Tibial artery (tissue), 4 donors: ENCODE results near the gene RNF138.

ENCODE experiments used
- DNase-seq, 2 donors: peaks; one replicate each; pipeline ENCODE4 v3.0.0-alpha.2; 2019
- H3K27ac ChIP-seq, 2 donors: fragments of 200-600 bp; sonication (generic) in 1 of 2; 1 replicate in 1 of 2; 2 replicates in 1 of 2; pipeline ENCODE4 v1.5.1; 2018 to 2019; ENCODE audit warnings: mild to moderate bottlenecking in 1 of 2
- H3K27me3 ChIP-seq, 2 donors: fragments of 200-600 bp; sonication (generic) in 1 of 2; one replicate each; pipeline versions ENCODE4 v1.5.1 to v1.6.0; 2016 to 2019
- H3K36me3 ChIP-seq, 3 donors: fragments of 200-600 bp; sonication (generic) in 2 of 3; one replicate each; pipeline ENCODE4 v1.5.1; 2016 to 2019; ENCODE audit warnings: mild to moderate bottlenecking in 2 of 3
- H3K4me1 ChIP-seq, 4 donors: fragments of 200-600 bp; sonication (generic) in 2 of 4; 1 replicate in 3 of 4; 2 replicates in 1 of 4; pipeline ENCODE4 v1.5.1; 2016 to 2019
- H3K4me3 ChIP-seq, 2 donors: fragments of 200-600 bp; sonication (generic) in 1 of 2; 1 replicate in 1 of 2; 2 replicates in 1 of 2; pipeline ENCODE4 v1.5.1; 2018 to 2019; ENCODE audit warnings: mild to moderate bottlenecking in 2 of 2
- H3K9me3 ChIP-seq, 3 donors: fragments of 200-600 bp; sonication (generic) in 1 of 3; one replicate each; pipeline ENCODE4 v1.5.1; 2016 to 2019
- intact Hi-C: fragments of 100-400 bp; cut with DNase I; formaldehyde crosslinking; loops from one replicate; pipeline ENCODE4 v1.15.0; 2023; ENCODE audit warnings: low total_unique reads
- TF ChIP-seq, protein P1 (sequence below), 2 experiments: fragments of 200-600 bp in 1 of 2; fragments of 450-650 bp in 1 of 2; IDR thresholded peaks; one replicate each; pipeline ENCODE4 v1.5.1; 2017 to 2019; ENCODE audit warnings: antibody characterized with exemption in 2 of 2, mild to moderate bottlenecking in 1 of 2, moderate library complexity in 1 of 2

Gene RNF138

DNA sequence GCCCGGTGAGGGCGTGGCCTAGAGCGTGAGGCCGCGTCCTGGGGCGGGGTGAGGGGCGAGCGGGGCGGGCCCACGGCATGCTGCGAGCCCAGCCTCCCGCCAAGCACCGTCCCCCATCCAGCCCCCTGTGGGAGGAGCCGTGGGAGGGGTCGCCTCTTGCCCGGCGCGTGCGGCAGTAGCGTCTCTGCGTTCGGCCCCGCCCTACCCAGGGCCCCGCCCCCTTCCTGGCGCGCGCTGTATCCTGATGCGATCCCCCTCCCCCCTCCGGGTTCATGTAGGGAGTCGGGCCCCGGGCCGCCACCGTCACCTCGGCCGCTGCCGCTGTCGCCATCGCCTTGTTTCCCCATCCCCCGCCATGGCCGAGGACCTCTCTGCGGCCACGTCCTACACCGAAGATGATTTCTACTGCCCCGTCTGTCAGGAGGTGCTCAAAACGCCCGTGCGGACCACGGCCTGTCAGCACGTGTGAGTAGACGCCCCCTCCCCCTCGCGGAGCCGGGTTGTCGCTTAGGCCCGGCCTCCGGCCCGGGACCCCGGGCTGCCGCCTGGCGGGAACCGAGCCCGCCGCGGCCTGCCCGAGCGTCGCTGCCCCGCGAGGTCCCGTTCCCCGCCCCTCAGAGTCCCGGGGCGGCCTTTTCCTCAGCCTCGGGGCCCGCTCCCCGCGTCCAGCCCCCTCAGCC lies 888 bp downstream of the RNF138 start:
- Histone ChIP-seq H3K27me3 (no peaks in the 10 kb centered on the region), H3K4me1 (peaks cover 0 to 30% (median 19%) of the 10 kb centered on the region in 4 donors), H3K36me3 (no peaks in the 10 kb centered on the region), H3K27ac (peak overlapping the region; percentile 100), H3K4me3 (peak overlapping the region; percentile 86 to 90), H3K9me3 (no peaks in the 10 kb centered on the region)
- intact Hi-C loops = loop anchor here (10.0 kb wide), 1 partner anchor 382 kb away; the partner anchor contains the start of gene GAREM1
- TF ChIP-seq, protein P1, sequence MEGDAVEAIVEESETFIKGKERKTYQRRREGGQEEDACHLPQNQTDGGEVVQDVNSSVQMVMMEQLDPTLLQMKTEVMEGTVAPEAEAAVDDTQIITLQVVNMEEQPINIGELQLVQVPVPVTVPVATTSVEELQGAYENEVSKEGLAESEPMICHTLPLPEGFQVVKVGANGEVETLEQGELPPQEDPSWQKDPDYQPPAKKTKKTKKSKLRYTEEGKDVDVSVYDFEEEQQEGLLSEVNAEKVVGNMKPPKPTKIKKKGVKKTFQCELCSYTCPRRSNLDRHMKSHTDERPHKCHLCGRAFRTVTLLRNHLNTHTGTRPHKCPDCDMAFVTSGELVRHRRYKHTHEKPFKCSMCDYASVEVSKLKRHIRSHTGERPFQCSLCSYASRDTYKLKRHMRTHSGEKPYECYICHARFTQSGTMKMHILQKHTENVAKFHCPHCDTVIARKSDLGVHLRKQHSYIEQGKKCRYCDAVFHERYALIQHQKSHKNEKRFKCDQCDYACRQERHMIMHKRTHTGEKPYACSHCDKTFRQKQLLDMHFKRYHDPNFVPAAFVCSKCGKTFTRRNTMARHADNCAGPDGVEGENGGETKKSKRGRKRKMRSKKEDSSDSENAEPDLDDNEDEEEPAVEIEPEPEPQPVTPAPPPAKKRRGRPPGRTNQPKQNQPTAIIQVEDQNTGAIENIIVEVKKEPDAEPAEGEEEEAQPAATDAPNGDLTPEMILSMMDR (IDR thresholded peaks at IDR 0.05) = no peak
- DNase-seq = peak; percentile 98 to 100

DNA sequence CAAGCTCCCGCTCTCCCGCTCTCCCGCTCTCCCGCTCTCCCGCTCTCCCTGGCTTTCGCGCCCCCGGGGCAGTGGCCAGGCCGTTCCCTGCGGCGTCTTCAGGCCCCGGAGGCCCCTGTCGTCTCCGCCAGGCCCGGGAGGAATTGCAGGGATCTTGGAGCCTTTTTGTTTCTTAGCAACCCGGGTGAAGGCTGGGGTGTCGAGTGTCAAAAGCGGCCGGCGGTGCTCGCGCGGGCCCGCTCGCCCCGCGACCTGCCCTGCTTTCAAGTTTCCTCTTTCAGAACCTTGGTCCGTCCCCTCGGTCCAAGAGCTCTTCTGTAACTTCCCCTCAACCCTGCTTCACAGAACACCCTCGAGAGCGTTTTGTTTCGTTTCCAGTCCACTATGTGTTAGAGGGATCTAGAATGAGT lies 1.4 kb downstream of the RNF138 start:
- DNase-seq = peak; percentile 59 to 77
- Histone ChIP-seq H3K27me3 (no peaks in the 10 kb centered on the region), H3K36me3 (no peaks in the 10 kb centered on the region), H3K4me3 (peak overlapping the region; percentile 86 to 90), H3K27ac (peak overlapping the region; percentile 100), H3K9me3 (no peaks in the 10 kb centered on the region), H3K4me1 (peaks cover 0 to 31% (median 19%) of the 10 kb centered on the region in 4 donors)
- TF ChIP-seq, protein P1 (IDR thresholded peaks at IDR 0.05) = no peak
- intact Hi-C loops = loop anchor here (10.0 kb wide), 1 partner anchor 382 kb away; the partner anchor contains the start of gene GAREM1

DNA sequence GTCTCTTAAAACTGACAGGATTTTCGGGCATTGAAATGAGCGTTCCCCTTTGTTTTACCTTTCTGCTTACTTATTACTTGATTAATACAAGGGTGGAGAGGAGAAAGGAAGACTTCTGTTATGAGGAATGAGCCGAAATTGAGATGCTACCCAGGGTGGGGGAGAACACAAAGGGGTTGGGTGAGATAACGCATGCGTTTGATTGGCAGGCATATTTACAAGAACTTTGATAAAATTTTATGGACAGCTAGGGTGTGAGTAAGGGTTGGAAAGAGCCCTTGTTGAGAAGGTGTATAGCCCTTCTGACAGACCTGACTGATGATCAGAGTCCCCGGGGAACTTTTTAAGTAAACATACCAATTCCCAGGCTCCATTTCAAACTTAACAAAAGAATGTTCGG lies 1.8 kb downstream of the RNF138 start:
- peak overlapping the region; percentile 86 to 90 for H3K4me3 ChIP-seq
- peak overlapping the region; percentile 100 for H3K27ac ChIP-seq
- H3K27me3 ChIP-seq = no peaks in the 10 kb centered on the region
- H3K36me3 ChIP-seq = no peaks in the 10 kb centered on the region
- H3K9me3 ChIP-seq = no peaks in the 10 kb centered on the region
- no peak for DNase-seq
- TF ChIP-seq, protein P1 (IDR thresholded peaks at IDR 0.05) = no peak
- intact Hi-C loops = loop anchor here (10.0 kb wide), 1 partner anchor 381 kb away; the partner anchor contains the start of gene GAREM1
- peaks cover 0 to 31% (median 19%) of the 10 kb centered on the region in 4 donors for H3K4me1 ChIP-seq

DNA sequence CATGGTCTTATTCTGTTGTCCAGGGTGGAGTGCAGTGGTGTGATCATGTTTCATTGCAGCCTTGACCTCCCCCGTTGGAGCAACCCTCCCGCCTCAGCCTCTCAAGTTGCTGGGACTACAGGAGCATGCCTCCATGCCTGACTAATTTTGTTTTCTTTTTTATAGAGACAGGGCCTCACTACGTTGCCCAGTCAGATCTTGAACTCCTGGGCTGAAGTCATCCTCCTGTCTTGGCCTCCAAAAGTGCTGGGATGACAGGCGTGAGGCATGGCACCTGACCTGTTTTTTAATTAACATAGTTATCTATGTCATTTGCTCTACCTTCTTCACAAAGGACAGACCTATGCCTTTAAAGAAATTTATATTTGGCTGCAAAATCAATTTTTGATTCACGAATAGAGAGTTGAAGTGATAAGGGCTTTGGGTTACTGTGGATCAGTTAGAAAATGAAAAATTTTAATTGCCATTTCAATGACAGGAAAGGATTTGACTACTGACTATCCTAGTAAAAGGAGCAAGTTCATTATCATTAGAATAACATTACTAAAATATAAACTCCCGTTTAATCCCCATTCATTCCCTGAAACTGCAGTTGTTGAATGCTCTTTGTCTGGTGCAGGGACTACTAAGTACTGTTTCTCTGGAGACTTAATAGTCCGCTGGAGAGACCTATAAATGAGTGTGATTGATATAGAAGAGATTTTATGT lies 3.7 kb downstream of the RNF138 start:
- no peaks in the 10 kb centered on the region for H3K9me3 ChIP-seq
- no peak overlapping the region for H3K27ac ChIP-seq
- intact Hi-C loops = loop anchor here (10.0 kb wide), 1 partner anchor 379 kb away; the partner anchor contains the start of gene GAREM1
- no peaks in the 10 kb centered on the region for H3K27me3 ChIP-seq
- TF ChIP-seq, protein P1 (IDR thresholded peaks at IDR 0.05) = no peak
- no peak for DNase-seq
- peaks cover 0 to 31% (median 19%) of the 10 kb centered on the region in 4 donors for H3K4me1 ChIP-seq
- H3K4me3 ChIP-seq = no peak overlapping the region
- no peaks in the 10 kb centered on the region for H3K36me3 ChIP-seq

DNA sequence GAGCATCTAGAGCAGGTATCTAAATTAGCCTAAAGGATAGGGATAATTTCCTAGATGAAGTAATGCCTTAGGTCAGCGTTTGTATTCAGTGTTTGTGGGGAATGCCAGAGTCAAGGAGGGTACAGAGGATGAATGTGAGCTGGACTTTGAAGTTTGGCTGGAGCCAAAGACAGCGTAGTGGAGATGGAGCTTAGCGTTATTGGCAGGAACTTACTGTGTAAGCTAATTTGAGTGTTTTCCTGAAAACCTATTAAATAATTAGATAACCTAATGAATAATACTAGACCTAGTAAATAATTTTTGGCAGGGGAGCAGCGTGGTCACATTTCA lies 4.2 kb downstream of the RNF138 start:
- no peak overlapping the region for H3K4me3 ChIP-seq
- DNase-seq = no peak
- peaks cover 0 to 31% (median 19%) of the 10 kb centered on the region in 4 donors for H3K4me1 ChIP-seq
- no peaks in the 10 kb centered on the region for H3K36me3 ChIP-seq
- TF ChIP-seq, protein P1 (IDR thresholded peaks at IDR 0.05) = no peak
- no peaks in the 10 kb centered on the region for H3K27me3 ChIP-seq
- H3K9me3 ChIP-seq = no peaks in the 10 kb centered on the region
- no peak overlapping the region for H3K27ac ChIP-seq
- intact Hi-C loops = loop anchor here (10.0 kb wide), 1 partner anchor 379 kb away; the partner anchor contains the start of gene GAREM1
